GM23338 (cell line): ENCODE measurements around the gene SGSH. TPM values are rescaled to one million over a fixed set of nuclear protein-coding genes. Genes with fewer than 3 reads are reported as not detected.

Experiments
- ATAC-seq: fragments of 200-7000 bp; cut with Tn5 transposase; 3 replicates; pipeline ENCODE4 v1.9.1; 2020
- DNase-seq: peaks from one replicate; pipeline ENCODE4 v3.0.0-alpha.2; 2015; ENCODE audit warnings: low spot score
- H2AFZ ChIP-seq: fragments of 200-600 bp; sonication (generic); 2 replicates; pipeline ENCODE4 v1.8.0; 2016; ENCODE audit warnings: antibody characterized with exemption, mild to moderate bottlenecking, moderate library complexity
- H3F3A ChIP-seq: fragments of 200-600 bp; sonication (generic); replicated peaks from 2 replicates; pipeline ENCODE4 v1.8.0; 2017; ENCODE audit warnings: antibody characterized with exemption, mixed run types, low read depth
- H3K27ac ChIP-seq: fragments of 200-600 bp; sonication (generic); 2 replicates; pipeline ENCODE4 v1.6.1; 2016; ENCODE audit warnings: low read depth
- H3K27me3 ChIP-seq: fragments of 200-600 bp; sonication (generic); 2 replicates; pipeline ENCODE4 v1.8.0; 2016; ENCODE audit warnings: mild to moderate bottlenecking, mixed run types, moderate library complexity; ENCODE audit not compliant: insufficient read depth
- H3K36me3 ChIP-seq: fragments of 200-600 bp; sonication (generic); 2 replicates; pipeline ENCODE4 v1.8.0; 2016; ENCODE audit warnings: mild to moderate bottlenecking; ENCODE audit not compliant: insufficient read depth
- H3K4me1 ChIP-seq: fragments of 200-600 bp; sonication (generic); 2 replicates; pipeline ENCODE4 v1.8.0; 2016; ENCODE audit warnings: mild to moderate bottlenecking, moderate library complexity; ENCODE audit not compliant: insufficient read depth
- H3K4me2 ChIP-seq: fragments of 200-600 bp; sonication (generic); 2 replicates; pipeline ENCODE4 v1.7.1; 2017; ENCODE audit warnings: mixed run types
- H3K4me3 ChIP-seq: fragments of 200-600 bp; sonication (generic); 2 replicates; pipeline ENCODE4 v1.6.1; 2016; ENCODE audit warnings: mixed run types
- H3K79me2 ChIP-seq: fragments of 200-600 bp; sonication (generic); replicated peaks from 2 replicates; pipeline ENCODE4 v1.8.0; 2017; ENCODE audit warnings: mild to moderate bottlenecking; ENCODE audit not compliant: insufficient read depth
- H3K9me2 ChIP-seq: fragments of 200-600 bp; sonication (generic); 2 replicates; pipeline ENCODE4 v1.8.0; 2017; ENCODE audit not compliant: insufficient read depth
- H4K20me1 ChIP-seq: fragments of 200-600 bp; sonication (generic); replicated peaks from 2 replicates; pipeline ENCODE4 v1.8.0; 2017; ENCODE audit warnings: mild to moderate bottlenecking; ENCODE audit not compliant: insufficient read depth
- H3K27ac Mint-ChIP-seq: 2 replicates; pipeline ENCODE4 v1.8.0; 2020; ENCODE audit warnings: inconsistent platforms, mild to moderate bottlenecking, moderate library complexity, mixed read lengths
- H3K27me3 Mint-ChIP-seq: 3 replicates; pipeline ENCODE4 v1.8.0; 2022; ENCODE audit warnings: low read depth, mild to moderate bottlenecking, moderate library complexity, mixed read lengths, inconsistent platforms; ENCODE audit not compliant: insufficient read depth, poor library complexity
- H3K36me3 Mint-ChIP-seq: 3 replicates; pipeline ENCODE4 v1.8.0; 2021; ENCODE audit warnings: low read depth, mild to moderate bottlenecking, inconsistent platforms, moderate library complexity, mixed read lengths
- H3K4me1 Mint-ChIP-seq: 3 replicates; pipeline ENCODE4 v1.8.0; 2020; ENCODE audit warnings: mild to moderate bottlenecking, inconsistent platforms, mixed read lengths
- H3K4me3 Mint-ChIP-seq: 3 replicates; pipeline ENCODE4 v1.8.0; 2021; ENCODE audit warnings: moderate library complexity, mild to moderate bottlenecking, inconsistent platforms, mixed read lengths
- H3K9me3 Mint-ChIP-seq: 3 replicates; pipeline ENCODE4 v1.8.0; 2020; ENCODE audit warnings: moderate library complexity, mild to moderate bottlenecking, inconsistent platforms, mixed read lengths
- JUNB ChIP-seq: IDR thresholded peaks from one replicate; pipeline ENCODE4 v1.6.1; 2016; ENCODE audit warnings: antibody characterized with exemption; ENCODE audit not compliant: unreplicated experiment
- NANOG ChIP-seq: IDR thresholded peaks from 2 replicates; pipeline ENCODE4 v1.6.1; 2016; ENCODE audit warnings: antibody characterized with exemption, borderline replicate concordance
- POLR2AphosphoS5 ChIP-seq: IDR thresholded peaks from 2 replicates; pipeline ENCODE4 v1.6.1; 2016; ENCODE audit warnings: antibody characterized with exemption, low read depth
- STAT1 ChIP-seq: IDR thresholded peaks from one replicate; pipeline ENCODE4 v1.6.1; 2016; ENCODE audit warnings: antibody characterized with exemption; ENCODE audit not compliant: unreplicated experiment
- ZNF114 ChIP-seq: fragments of 250-450 bp; sonication (Bioruptor Pico); IDR thresholded peaks from 2 replicates; pipeline ENCODE4 v1.5.0; 2020; ENCODE audit warnings: mild to moderate bottlenecking, moderate library complexity
- polyA plus RNA-seq: library from polyadenylated mRNA; unstranded; fragments of >200 nt; fragmentation: Nextera tagmentation; extraction: Ambion mirVana; gene quantifications from 2 replicates; pipeline ENCODE4 v1.2.1, GENCODE V29; 2016
- total RNA-seq: library from RNA; depleted of rRNA; stranded (reverse); fragments of >200 nt; shearing (Covaris generic); gene quantifications from 2 replicates; pipeline ENCODE4 v1.2.3, GENCODE V29; 2014
- TF ChIP-seq, protein P1 (sequence below), 2 experiments: fragments of 200-600 bp in 1 of 2; sonication (generic) in 1 of 2; conservative IDR thresholded peaks; 2 replicates each; pipeline versions ENCODE4 v1.5.1 to v1.6.1; 2016 to 2017; ENCODE audit warnings: antibody characterized with exemption in 2 of 2, low read depth in 2 of 2, mild to moderate bottlenecking in 2 of 2, moderate library complexity in 1 of 2
- TF ChIP-seq, protein P2 (sequence below): IDR thresholded peaks from one replicate; pipeline ENCODE4 v1.6.1; 2018; ENCODE audit warnings: antibody characterized with exemption; ENCODE audit not compliant: unreplicated experiment
- TF ChIP-seq, protein P3 (sequence below): fragments of 250-450 bp; sonication (Bioruptor Pico); IDR thresholded peaks from 2 replicates; pipeline ENCODE4 v1.5.0; 2020; ENCODE audit warnings: mild to moderate bottlenecking, moderate library complexity
- TF ChIP-seq, protein P4 (sequence below): IDR thresholded peaks from 2 replicates; pipeline ENCODE4 v1.6.1; 2016; ENCODE audit warnings: antibody characterized with exemption

Gene SGSH
- total and polyA plus RNA-seq, 2 experiments from 2014 or later = 9.6 to 17.5 TPM

DNA sequence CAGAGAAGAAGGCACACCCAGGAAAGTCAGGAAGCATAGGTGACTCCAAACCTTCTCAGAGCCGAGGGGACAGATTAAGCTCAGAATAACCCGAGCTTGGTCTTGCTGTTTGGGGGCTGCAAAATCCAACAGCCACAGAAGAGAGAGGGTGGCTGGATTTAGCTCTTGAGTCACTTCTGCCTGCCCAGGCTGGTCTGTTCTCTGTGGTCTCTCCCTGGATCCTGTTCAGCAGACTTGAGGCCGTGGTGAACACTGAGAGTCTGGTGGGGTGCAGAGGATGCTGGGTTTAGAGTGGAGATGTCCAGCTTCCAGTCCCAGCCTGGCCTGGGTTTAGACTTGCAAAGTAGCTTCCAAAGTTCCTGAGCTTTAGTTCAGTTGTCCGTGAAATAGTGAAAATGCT, 8.9 kb upstream of the SGSH start:
- Histone ChIP-seq H3K79me2 (no peaks in the 10 kb centered on the region), H3F3A (no peaks in the 10 kb centered on the region; the same call in 1 of the 2 replicates), H3K4me2 (no peak overlapping the region), H3K9me2 (no peaks in the 10 kb centered on the region), H4K20me1 (no peaks in the 10 kb centered on the region), H3K27ac (no peak overlapping the region), H3K27me3 (no peaks in the 10 kb centered on the region), H2AFZ (no peak overlapping the region), H3K4me3 (no peak overlapping the region), H3K36me3 (peaks cover 12% of the 10 kb centered on the region), H3K4me1 (peaks cover 7% of the 10 kb centered on the region; the same call in 1 of the 2 replicates)
- TF ChIP-seq STAT1 (no peak), JUNB (no peak), NANOG (no peak)
- TF ChIP-seq, protein P1, sequence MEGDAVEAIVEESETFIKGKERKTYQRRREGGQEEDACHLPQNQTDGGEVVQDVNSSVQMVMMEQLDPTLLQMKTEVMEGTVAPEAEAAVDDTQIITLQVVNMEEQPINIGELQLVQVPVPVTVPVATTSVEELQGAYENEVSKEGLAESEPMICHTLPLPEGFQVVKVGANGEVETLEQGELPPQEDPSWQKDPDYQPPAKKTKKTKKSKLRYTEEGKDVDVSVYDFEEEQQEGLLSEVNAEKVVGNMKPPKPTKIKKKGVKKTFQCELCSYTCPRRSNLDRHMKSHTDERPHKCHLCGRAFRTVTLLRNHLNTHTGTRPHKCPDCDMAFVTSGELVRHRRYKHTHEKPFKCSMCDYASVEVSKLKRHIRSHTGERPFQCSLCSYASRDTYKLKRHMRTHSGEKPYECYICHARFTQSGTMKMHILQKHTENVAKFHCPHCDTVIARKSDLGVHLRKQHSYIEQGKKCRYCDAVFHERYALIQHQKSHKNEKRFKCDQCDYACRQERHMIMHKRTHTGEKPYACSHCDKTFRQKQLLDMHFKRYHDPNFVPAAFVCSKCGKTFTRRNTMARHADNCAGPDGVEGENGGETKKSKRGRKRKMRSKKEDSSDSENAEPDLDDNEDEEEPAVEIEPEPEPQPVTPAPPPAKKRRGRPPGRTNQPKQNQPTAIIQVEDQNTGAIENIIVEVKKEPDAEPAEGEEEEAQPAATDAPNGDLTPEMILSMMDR (conservative IDR thresholded peaks at IDR 0.05; ENCODE audit: low read depth in 2 of 2) = no peak
- H3K36me3 Mint-ChIP-seq = peaks cover 37% of the 10 kb centered on the region
- no peak overlapping the region for H3K27ac Mint-ChIP-seq
- peaks cover 6% of the 10 kb centered on the region for H3K27me3 Mint-ChIP-seq
- peaks cover 24% of the 10 kb centered on the region for H3K4me1 Mint-ChIP-seq
- ATAC-seq (no peak), DNase-seq (no peak)
- H3K9me3 Mint-ChIP-seq = peaks cover 18% of the 10 kb centered on the region
- H3K4me3 Mint-ChIP-seq = no peak overlapping the region

DNA sequence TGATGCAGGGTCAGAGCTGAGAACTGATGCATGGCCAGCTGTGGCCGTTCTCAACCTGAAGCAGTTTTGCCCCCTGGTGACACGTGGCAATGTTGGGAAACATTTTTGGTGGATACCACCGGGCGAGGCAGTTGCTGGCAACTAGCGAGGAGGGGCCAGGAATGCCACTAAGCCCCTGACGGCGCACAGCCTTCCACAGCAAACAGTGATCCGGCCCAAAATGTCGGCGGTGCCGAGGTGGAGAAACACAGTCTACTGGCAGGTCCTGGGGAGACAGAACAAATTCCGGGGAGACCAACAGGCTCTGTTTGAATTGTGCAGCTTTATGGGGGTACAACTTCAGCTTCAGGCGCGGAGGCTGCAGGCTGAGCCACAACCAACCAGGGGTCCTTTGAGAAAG, 8.3 kb upstream of the SGSH start:
- no peak for DNase-seq
- Histone ChIP-seq H3K9me2 (no peaks in the 10 kb centered on the region), H3F3A (no peaks in the 10 kb centered on the region; the same call in 1 of the 2 replicates), H3K79me2 (no peaks in the 10 kb centered on the region; the same call in 1 of the 2 replicates), H3K4me3 (no peak overlapping the region), H2AFZ (no peak overlapping the region), H3K36me3 (peaks cover 12% of the 10 kb centered on the region), H3K27me3 (no peaks in the 10 kb centered on the region), H3K4me2 (no peak overlapping the region), H3K4me1 (peaks cover 7% of the 10 kb centered on the region; the same call in 1 of the 2 replicates), H3K27ac (no peak overlapping the region), H4K20me1 (no peaks in the 10 kb centered on the region)
- Mint-ChIP-seq H3K4me1 (peaks cover 27% of the 10 kb centered on the region), H3K4me3 (no peak overlapping the region), H3K27me3 (peaks cover 5% of the 10 kb centered on the region), H3K9me3 (peaks cover 15% of the 10 kb centered on the region), H3K36me3 (peaks cover 36% of the 10 kb centered on the region), H3K27ac (no peak overlapping the region)
- no peak for ATAC-seq
- TF ChIP-seq, protein P2, sequence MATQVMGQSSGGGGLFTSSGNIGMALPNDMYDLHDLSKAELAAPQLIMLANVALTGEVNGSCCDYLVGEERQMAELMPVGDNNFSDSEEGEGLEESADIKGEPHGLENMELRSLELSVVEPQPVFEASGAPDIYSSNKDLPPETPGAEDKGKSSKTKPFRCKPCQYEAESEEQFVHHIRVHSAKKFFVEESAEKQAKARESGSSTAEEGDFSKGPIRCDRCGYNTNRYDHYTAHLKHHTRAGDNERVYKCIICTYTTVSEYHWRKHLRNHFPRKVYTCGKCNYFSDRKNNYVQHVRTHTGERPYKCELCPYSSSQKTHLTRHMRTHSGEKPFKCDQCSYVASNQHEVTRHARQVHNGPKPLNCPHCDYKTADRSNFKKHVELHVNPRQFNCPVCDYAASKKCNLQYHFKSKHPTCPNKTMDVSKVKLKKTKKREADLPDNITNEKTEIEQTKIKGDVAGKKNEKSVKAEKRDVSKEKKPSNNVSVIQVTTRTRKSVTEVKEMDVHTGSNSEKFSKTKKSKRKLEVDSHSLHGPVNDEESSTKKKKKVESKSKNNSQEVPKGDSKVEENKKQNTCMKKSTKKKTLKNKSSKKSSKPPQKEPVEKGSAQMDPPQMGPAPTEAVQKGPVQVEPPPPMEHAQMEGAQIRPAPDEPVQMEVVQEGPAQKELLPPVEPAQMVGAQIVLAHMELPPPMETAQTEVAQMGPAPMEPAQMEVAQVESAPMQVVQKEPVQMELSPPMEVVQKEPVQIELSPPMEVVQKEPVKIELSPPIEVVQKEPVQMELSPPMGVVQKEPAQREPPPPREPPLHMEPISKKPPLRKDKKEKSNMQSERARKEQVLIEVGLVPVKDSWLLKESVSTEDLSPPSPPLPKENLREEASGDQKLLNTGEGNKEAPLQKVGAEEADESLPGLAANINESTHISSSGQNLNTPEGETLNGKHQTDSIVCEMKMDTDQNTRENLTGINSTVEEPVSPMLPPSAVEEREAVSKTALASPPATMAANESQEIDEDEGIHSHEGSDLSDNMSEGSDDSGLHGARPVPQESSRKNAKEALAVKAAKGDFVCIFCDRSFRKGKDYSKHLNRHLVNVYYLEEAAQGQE = no peak
- TF ChIP-seq, protein P3, sequence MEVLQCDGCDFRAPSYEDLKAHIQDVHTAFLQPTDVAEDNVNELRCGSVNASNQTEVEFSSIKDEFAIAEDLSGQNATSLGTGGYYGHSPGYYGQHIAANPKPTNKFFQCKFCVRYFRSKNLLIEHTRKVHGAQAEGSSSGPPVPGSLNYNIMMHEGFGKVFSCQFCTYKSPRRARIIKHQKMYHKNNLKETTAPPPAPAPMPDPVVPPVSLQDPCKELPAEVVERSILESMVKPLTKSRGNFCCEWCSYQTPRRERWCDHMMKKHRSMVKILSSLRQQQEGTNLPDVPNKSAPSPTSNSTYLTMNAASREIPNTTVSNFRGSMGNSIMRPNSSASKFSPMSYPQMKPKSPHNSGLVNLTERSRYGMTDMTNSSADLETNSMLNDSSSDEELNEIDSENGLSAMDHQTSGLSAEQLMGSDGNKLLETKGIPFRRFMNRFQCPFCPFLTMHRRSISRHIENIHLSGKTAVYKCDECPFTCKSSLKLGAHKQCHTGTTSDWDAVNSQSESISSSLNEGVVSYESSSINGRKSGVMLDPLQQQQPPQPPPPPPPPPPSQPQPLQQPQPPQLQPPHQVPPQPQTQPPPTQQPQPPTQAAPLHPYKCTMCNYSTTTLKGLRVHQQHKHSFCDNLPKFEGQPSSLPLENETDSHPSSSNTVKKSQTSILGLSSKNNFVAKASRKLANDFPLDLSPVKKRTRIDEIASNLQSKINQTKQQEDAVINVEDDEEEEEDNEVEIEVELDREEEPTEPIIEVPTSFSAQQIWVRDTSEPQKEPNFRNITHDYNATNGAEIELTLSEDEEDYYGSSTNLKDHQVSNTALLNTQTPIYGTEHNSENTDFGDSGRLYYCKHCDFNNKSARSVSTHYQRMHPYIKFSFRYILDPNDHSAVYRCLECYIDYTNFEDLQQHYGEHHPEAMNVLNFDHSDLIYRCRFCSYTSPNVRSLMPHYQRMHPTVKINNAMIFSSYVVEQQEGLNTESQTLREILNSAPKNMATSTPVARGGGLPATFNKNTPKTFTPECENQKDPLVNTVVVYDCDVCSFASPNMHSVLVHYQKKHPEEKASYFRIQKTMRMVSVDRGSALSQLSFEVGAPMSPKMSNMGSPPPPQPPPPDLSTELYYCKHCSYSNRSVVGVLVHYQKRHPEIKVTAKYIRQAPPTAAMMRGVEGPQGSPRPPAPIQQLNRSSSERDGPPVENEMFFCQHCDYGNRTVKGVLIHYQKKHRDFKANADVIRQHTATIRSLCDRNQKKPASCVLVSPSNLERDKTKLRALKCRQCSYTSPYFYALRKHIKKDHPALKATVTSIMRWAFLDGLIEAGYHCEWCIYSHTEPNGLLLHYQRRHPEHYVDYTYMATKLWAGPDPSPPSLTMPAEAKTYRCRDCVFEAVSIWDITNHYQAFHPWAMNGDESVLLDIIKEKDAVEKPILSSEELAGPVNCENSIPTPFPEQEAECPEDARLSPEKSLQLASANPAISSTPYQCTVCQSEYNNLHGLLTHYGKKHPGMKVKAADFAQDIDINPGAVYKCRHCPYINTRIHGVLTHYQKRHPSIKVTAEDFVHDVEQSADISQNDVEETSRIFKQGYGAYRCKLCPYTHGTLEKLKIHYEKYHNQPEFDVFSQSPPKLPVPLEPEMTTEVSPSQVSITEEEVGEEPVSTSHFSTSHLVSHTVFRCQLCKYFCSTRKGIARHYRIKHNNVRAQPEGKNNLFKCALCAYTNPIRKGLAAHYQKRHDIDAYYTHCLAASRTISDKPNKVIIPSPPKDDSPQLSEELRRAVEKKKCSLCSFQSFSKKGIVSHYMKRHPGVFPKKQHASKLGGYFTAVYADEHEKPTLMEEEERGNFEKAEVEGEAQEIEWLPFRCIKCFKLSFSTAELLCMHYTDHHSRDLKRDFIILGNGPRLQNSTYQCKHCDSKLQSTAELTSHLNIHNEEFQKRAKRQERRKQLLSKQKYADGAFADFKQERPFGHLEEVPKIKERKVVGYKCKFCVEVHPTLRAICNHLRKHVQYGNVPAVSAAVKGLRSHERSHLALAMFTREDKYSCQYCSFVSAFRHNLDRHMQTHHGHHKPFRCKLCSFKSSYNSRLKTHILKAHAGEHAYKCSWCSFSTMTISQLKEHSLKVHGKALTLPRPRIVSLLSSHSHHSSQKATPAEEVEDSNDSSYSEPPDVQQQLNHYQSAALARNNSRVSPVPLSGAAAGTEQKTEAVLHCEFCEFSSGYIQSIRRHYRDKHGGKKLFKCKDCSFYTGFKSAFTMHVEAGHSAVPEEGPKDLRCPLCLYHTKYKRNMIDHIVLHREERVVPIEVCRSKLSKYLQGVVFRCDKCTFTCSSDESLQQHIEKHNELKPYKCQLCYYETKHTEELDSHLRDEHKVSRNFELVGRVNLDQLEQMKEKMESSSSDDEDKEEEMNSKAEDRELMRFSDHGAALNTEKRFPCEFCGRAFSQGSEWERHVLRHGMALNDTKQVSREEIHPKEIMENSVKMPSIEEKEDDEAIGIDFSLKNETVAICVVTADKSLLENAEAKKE = no peak
- TF ChIP-seq ZNF114 = no peak
- TF ChIP-seq, protein P4, sequence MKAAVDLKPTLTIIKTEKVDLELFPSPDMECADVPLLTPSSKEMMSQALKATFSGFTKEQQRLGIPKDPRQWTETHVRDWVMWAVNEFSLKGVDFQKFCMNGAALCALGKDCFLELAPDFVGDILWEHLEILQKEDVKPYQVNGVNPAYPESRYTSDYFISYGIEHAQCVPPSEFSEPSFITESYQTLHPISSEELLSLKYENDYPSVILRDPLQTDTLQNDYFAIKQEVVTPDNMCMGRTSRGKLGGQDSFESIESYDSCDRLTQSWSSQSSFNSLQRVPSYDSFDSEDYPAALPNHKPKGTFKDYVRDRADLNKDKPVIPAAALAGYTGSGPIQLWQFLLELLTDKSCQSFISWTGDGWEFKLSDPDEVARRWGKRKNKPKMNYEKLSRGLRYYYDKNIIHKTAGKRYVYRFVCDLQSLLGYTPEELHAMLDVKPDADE = no peak
- TF ChIP-seq STAT1 = no peak
- no peak for TF ChIP-seq NANOG
- TF ChIP-seq POLR2AphosphoS5 = no peak
